ENCODE measurements around the gene RALGAPA2. TPM values are rescaled to one million over a fixed set of nuclear protein-coding genes. Genes with fewer than 3 reads are reported as not detected.

The RALGAPA2 gene
- polyA plus RNA-seq, 2 of the 4 experiments (the other 2 are of a cell fraction): 4.0 to 4.7 TPM

DNA sequence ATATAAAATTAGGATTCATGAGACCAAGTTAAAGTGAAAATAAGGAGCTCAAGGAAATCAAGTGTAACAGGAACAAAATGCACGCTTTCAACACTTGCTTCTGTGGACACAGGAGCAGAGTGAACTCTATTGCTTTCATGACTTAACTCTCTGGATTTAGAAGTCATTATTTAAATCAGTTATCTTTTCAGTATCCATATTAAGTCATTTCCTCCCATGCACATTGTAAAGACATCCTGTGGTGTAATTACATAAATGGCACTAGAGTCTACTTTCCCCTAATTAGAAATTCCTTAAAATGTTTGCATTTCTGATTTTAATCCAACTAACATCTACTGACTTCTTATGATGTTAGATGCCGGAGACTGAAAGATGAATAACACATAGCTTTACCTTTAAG lies 256.5 kb downstream of the RALGAPA2 start (continued):
- no peak for TF ChIP-seq FOSB (CRISPR knock-in tag; IDR thresholded peaks at IDR 0.05)
- TF ChIP-seq, protein P1, sequence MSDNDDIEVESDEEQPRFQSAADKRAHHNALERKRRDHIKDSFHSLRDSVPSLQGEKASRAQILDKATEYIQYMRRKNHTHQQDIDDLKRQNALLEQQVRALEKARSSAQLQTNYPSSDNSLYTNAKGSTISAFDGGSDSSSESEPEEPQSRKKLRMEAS (IDR thresholded peaks at IDR 0.05): no peak

DNA sequence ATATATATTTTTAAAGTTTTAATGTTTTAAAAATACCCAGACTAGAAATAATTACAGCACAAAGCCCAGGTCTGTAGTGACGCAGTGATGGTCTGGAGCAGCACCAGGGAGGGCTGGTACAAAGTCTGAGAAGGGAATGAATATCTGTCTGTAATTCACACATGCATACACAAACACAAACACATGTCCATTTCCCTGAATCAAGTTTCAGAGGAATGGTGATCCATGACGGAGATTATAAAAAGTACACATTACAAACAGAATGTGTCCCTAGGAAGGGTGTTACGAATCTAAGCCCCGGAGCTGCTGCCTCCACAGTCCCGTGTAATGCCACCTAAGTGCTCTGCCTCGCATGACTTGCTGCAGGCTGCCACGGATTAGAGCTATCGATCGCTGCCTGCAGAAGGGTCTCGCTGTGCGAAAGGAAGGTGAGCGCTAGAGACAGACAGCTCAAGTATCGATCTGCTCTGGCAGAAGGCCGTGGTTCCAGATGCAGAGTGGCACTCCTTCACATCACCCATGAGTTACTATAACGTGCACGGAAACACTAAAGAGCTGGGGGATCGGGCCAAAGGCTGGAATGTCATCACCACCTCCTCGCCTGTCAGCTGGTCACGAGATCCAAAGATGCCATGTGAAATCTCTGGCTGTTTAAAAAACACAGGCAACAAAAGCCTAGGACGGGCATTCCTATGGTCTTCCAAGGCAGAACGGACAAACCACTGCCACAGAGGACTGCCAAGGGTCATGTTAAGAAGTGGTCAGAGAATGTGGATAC lies 257.4 kb downstream of the RALGAPA2 start:
- POLR2A ChIA-PET: no interaction called here
- H3K4me1 ChIP-seq: peaks cover 6% of the 10 kb centered on the region; the same call in 1 of the 3 replicates
- ATAC-seq: no peak
- no peak overlapping the region for H3K27ac ChIP-seq
- CTCF ChIA-PET: interaction anchor here (1.4 kb wide), 1 partner anchor 55 kb away, joined by 3 read pairs; no protein-coding TSS in a partner anchor
- no peak overlapping the region for H3K4me3 ChIP-seq
- no peak for TF ChIP-seq CHD4 (IDR thresholded peaks at IDR 0.05; ENCODE audit: borderline replicate concordance)
- TF ChIP-seq EHMT2 (IDR thresholded peaks at IDR 0.05; ENCODE audit: low read depth): no peak
- TF ChIP-seq KDM5A (IDR thresholded peaks at IDR 0.05): no peak
- TF ChIP-seq NPAS2 (CRISPR knock-in tag; IDR thresholded peaks at IDR 0.05; ENCODE audit: borderline replicate concordance): no peak
- TF ChIP-seq, protein P2, sequence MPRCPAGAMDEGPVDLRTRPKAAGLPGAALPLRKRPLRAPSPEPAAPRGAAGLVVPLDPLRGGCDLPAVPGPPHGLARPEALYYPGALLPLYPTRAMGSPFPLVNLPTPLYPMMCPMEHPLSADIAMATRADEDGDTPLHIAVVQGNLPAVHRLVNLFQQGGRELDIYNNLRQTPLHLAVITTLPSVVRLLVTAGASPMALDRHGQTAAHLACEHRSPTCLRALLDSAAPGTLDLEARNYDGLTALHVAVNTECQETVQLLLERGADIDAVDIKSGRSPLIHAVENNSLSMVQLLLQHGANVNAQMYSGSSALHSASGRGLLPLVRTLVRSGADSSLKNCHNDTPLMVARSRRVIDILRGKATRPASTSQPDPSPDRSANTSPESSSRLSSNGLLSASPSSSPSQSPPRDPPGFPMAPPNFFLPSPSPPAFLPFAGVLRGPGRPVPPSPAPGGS (IDR thresholded peaks at IDR 0.05): no peak
- TF ChIP-seq CBX2 (IDR thresholded peaks at IDR 0.05; ENCODE audit: borderline replicate concordance, low read depth): no peak
- TF ChIP-seq RCOR1 (IDR thresholded peaks at IDR 0.05; ENCODE audit: low read depth, low read length): no peak
- no peak for TF ChIP-seq PHF8 (IDR thresholded peaks at IDR 0.05; ENCODE audit: borderline replicate concordance, low read depth)
- WGBS (ENCODE audit: missing lambda C conversion rate): 82% methylated on average over 21 of the region's 21 CpGs
- no peak overlapping the region for H3K4me2 ChIP-seq
- H3K9me3 ChIP-seq: no peaks in the 10 kb centered on the region
- no peak for FAIRE-seq
- DNase-seq (ENCODE audit: low read depth in 1 of 2, low spot score in 1 of 2): no peak

DNA sequence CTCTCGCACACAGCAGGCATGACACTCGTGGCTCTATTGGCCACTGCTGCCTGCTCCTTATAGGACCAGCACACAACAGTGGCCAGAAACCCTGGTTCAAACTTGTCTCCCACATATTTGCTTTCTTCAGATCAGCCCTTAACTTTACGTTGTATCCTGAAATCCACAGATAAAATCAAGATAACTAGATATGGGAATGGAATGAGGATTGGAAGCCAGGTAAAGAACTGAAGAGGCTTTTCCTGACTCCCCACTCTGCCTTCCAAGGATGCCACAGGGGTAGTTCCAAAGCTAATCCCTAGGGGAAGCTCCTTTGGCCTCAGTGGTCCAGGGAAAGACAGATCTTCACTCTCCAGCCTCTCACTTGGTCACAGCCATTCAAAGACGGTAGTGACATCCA lies 258.1 kb downstream of the RALGAPA2 start:
- H3K4me3 ChIP-seq: no peak overlapping the region
- no peak overlapping the region for H3K4me2 ChIP-seq
- ChIA-PET CTCF (no interaction called here), POLR2A (no interaction called here)
- 82% methylated on average over 4 of the region's 4 CpGs for WGBS (ENCODE audit: missing lambda C conversion rate)
- ATAC-seq (no peak), DNase-seq (ENCODE audit: low read depth in 1 of 2, low spot score in 1 of 2) (no peak), FAIRE-seq (no peak)
- TF ChIP-seq MAZ (IDR thresholded peaks at IDR 0.05; ENCODE audit: borderline replicate concordance, low read depth, low read length) (no peak), TFCP2L1 (CRISPR knock-in tag; IDR thresholded peaks at IDR 0.05) (no peak), MYC (IDR thresholded peaks at IDR 0.05; ENCODE audit: borderline replicate concordance, low read length) (no peak), SMC3 (IDR thresholded peaks at IDR 0.05) (no peak), BHLHE40 (IDR thresholded peaks at IDR 0.05; ENCODE audit: low read depth, low read length) (no peak), MAFK (IDR thresholded peaks at IDR 0.05; ENCODE audit: partially characterized antibody) (no peak), KDM5A (IDR thresholded peaks at IDR 0.05) (no peak), CHD2 (IDR thresholded peaks at IDR 0.05; ENCODE audit: low read length, partially characterized antibody) (no peak), HDAC2 (IDR thresholded peaks at IDR 0.05) (no peak), HOXA7 (CRISPR knock-in tag; IDR thresholded peaks at IDR 0.05) (no peak), FOSB (CRISPR knock-in tag; IDR thresholded peaks at IDR 0.05) (no peak), JUNB (IDR thresholded peaks at IDR 0.05) (no peak), ZNF302 (CRISPR knock-in tag; IDR thresholded peaks at IDR 0.05) (no peak), POLR2AphosphoS2 (conservative IDR thresholded peaks at IDR 0.05; ENCODE audit: low read length) (no peak), EHF (CRISPR knock-in tag; IDR thresholded peaks at IDR 0.05) (no peak)
- TF ChIP-seq, protein P3, sequence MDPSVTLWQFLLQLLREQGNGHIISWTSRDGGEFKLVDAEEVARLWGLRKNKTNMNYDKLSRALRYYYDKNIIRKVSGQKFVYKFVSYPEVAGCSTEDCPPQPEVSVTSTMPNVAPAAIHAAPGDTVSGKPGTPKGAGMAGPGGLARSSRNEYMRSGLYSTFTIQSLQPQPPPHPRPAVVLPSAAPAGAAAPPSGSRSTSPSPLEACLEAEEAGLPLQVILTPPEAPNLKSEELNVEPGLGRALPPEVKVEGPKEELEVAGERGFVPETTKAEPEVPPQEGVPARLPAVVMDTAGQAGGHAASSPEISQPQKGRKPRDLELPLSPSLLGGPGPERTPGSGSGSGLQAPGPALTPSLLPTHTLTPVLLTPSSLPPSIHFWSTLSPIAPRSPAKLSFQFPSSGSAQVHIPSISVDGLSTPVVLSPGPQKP (IDR thresholded peaks at IDR 0.05; ENCODE audit: low read depth, low read length): no peak
- TF ChIP-seq, protein P4, sequence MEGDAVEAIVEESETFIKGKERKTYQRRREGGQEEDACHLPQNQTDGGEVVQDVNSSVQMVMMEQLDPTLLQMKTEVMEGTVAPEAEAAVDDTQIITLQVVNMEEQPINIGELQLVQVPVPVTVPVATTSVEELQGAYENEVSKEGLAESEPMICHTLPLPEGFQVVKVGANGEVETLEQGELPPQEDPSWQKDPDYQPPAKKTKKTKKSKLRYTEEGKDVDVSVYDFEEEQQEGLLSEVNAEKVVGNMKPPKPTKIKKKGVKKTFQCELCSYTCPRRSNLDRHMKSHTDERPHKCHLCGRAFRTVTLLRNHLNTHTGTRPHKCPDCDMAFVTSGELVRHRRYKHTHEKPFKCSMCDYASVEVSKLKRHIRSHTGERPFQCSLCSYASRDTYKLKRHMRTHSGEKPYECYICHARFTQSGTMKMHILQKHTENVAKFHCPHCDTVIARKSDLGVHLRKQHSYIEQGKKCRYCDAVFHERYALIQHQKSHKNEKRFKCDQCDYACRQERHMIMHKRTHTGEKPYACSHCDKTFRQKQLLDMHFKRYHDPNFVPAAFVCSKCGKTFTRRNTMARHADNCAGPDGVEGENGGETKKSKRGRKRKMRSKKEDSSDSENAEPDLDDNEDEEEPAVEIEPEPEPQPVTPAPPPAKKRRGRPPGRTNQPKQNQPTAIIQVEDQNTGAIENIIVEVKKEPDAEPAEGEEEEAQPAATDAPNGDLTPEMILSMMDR (IDR thresholded peaks at IDR 0.05): no peak
- TF ChIP-seq, protein P5, sequence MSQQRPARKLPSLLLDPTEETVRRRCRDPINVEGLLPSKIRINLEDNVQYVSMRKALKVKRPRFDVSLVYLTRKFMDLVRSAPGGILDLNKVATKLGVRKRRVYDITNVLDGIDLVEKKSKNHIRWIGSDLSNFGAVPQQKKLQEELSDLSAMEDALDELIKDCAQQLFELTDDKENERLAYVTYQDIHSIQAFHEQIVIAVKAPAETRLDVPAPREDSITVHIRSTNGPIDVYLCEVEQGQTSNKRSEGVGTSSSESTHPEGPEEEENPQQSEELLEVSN (IDR thresholded peaks at IDR 0.05; ENCODE audit: borderline replicate concordance, low read depth): no peak
- TF ChIP-seq, protein P2 (IDR thresholded peaks at IDR 0.05): no peak
- TF ChIP-seq, protein P6, sequence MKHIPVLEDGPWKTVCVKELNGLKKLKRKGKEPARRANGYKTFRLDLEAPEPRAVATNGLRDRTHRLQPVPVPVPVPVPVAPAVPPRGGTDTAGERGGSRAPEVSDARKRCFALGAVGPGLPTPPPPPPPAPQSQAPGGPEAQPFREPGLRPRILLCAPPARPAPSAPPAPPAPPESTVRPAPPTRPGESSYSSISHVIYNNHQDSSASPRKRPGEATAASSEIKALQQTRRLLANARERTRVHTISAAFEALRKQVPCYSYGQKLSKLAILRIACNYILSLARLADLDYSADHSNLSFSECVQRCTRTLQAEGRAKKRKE (CRISPR knock-in tag; IDR thresholded peaks at IDR 0.05; ENCODE audit: low read depth): no peak
- H3K4me1 ChIP-seq: peaks cover 6% of the 10 kb centered on the region; the same call in 1 of the 3 replicates
- no peak overlapping the region for H3K27ac ChIP-seq
- no peaks in the 10 kb centered on the region for H3K9me3 ChIP-seq
